Hindlimb muscle (tissue), 1 donor: ENCODE data around the gene NAT10. TPM values are rescaled to one million over a fixed set of nuclear protein-coding genes. Genes with fewer than 3 reads are reported as not detected.

ENCODE experiments used
- DNase-seq: peaks from one replicate; pipeline ENCODE4 v3.0.0-alpha.2; 2013
- polyA plus RNA-seq: library from polyadenylated mRNA; unstranded; fragments of 120-200 nt; gene quantifications from one replicate; pipeline ENCODE4 v1.2.1, GENCODE V29; 2013; ENCODE audit not compliant: insufficient read length

The NAT10 gene
- polyA plus RNA-seq, 1 donor = 34.4 TPM

DNA sequence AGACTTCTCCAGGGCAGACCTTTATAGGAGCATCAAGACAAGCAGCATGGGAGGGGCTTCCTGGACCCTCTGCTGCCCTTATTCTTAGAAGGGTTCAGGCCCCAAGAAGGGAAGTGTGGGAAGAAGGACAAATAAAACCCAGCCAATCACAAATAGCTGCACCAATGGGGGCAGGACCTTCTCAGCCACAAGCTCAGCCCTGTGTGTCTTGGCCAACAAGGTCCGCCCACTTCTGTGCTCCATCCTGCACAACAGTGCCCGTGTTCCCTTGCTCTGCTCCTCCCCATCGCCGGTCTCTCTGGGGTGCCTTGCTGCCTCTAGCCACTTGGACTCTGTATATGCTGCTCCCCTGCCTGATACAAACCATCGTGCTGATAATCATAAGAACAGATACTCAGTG, 86.1 kb downstream of the NAT10 start:
- no peak for DNase-seq

DNA sequence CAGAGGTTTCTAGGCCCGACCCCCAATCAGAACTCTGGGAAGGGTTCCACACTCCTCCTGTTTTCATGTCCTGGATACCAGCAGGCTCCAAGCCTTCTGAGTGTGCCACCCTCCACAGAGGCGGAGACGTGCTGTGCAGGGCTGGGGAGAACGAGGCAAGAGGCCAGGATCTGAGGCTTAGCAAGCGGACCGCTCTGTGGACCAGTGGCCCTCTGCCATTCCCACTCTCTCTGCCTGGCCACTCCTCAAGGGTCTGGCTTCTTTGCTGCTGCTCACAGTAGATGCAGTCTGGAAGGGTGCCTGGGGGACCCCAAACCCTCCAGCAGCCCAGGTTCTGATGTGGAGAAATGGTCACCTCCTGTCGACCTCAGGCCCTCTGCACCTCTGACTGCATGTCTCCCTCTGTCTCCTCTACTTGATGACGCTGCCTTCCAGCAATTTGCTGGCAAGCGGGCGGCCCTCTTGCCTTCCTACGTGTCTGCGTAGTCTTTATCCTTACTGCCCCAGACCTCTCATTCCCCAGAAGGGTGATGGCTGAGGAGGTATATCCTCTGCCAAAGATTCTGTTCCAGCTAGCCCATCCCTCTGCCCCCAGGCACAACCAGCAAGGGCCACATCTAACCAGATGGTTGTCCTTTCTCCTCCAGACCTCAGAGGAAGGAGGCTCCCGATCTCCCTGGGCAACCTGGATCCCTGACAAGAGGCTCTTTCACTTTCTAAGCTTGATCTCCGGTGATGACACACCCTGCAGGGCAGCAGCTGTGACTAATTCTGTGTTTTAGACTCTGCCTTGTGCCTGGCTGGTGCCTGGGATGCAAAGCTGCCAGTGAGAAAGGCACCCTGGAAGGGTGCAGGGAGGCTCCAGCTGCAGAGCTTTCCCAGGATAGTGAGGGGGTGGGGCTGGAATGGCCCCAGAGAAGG, 87.3 kb downstream of the NAT10 start:
- DNase-seq = peak; percentile 46

DNA sequence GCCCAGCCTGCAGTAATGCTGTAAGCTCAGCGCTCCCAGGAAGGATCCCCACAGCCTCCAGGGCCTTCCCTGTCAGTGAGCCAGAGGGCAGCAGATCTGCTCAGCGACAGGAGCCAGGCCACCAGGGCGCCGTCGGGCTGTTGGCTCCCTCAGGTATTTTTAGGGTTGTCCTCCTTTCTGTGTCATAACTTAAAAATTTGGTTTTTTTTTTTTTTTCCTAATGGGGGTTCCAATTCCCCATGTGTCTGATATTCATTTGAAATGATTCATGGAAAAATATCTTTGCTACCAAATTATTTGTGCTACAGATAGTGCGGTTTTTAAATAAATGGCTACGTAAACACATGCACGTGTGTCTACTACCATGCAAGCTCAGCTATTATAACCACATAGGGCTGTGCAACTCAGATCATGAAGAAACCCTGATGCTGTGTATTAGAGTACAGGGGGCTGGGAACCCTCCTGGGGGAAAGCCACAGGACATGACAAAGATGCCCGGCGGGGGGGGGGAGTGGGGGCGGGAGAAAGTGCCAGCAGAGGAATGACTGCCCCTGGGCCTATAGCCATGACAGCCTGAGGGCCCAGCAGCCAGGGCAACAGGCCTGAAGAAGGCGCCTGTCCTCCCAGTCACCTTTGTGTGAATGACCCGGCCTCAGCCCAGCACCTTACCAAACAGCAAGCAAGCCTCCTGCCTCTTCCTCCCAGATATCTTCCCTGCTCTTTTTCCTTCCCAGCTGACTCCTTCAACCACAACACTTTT, 89.3 kb downstream of the NAT10 start:
- no peak for DNase-seq

Other genes starting within 250 kb of the NAT10 start
- gene LMO2, start 213.6 kb upstream of the NAT10 start, polyA plus RNA-seq = 16.5 TPM
- 141 TPM for gene CAPRIN1, start 53.9 kb upstream of the NAT10 start, polyA plus RNA-seq